NCI-H446 treated with DMSO at 0.1 percent for 48 hours (cell line): Measurements from ENCODE around the gene CTCF.

Source experiments
- DNase-seq: peaks from one replicate; lab custom pipeline; 2025; lab: John Stamatoyannopoulos, UW

CTCF gene

DNA sequence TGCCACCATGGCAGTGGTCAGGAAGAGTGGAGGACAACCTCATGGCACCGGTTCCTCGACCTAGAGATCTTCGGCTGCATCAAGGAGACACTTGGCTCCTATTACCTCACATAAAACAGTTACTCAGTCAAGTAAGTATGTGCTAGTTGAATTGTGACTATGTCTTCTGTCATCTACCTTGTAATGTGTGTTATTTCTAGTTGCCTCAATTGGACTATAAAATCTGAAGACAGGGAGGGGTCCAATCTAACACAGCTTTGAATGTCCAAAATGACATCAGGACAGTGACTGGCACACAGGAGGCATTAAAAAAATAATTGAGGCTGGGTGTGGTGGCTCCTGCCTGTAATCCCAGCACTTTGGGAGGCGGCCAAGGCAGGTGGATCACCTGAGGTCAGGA is 121.4 kb downstream of the CTCF start:
- no peak for DNase-seq

GRCh38 chr16:67685388-67686112 is 123.2 kb downstream of the CTCF start:
- DNase-seq, result no peak
